ENCODE data around the gene TCHHL1.

The TCHHL1 gene

GRCh38 chr1:152036267-152037216 lies 52.3 kb downstream of the TCHHL1 start, which contains the start of gene S100A11:
TSS of gene S100A11 (minus strand) at chr1:152037004. CDS start at chr1:152036915, 89 bp downstream.
- peak; percentile 81 for DNase-seq

- no peak for DNase-seq
Observed at GRCh38 chr1:152035539-152036266, 53.2 kb downstream of the TCHHL1 start.

- DNase-seq, result peak; percentile 60
Observed at GRCh38 chr1:152034654-152035538, 54.0 kb downstream of the TCHHL1 start.

- no peak for DNase-seq
Observed at GRCh38 chr1:152034324-152034653, 54.6 kb downstream of the TCHHL1 start.
